ENCODE measurements around the gene AQP1.

Gene AQP1

DNA sequence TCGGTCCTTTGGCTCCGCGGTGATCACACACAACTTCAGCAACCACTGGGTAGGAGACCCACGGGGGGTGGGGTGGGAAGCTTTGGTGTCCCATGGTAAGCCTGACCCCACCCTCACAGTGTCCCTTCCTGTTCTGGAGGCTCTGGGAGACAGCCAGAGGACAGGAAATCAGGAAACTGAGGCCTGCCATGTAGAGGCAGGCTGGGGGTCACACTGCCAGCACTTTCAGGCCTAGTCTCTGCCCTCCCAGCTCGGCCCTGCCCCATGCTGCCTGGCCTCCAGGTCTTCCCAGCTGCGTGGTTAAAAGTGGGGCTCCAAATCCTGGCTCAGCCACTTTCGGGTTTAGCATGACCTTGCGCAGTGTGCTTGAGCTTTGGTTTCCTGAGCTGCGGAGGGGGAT is 10.9 kb downstream of the AQP1 start:
- DNase-seq: no peak

DNA sequence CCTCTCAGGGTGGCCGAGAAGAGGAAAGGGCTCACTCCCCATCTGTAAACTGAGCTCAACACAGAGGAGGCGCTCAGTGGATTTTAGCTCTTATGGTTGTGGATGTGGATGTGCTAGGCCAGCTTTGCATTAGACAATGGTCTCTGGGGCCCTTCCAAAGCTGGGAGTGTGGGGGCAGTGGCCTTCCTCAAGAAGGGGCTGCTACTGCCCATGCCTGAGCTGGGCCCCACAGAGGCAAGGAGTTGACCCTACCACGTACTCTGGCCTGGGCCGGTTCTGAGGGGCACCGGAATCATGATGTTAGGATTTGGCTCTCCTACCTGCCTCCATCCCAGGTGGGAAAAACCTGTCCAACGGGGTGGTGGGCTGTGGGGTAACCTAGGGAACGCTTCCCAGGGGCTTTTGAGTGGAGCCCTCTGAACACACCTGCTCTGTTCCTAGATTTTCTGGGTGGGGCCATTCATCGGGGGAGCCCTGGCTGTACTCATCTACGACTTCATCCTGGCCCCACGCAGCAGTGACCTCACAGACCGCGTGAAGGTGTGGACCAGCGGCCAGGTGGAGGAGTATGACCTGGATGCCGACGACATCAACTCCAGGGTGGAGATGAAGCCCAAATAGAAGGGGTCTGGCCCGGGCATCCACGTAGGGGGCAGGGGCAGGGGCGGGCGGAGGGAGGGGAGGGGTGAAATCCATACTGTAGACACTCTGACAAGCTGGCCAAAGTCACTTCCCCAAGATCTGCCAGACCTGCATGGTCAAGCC is 11.5 kb downstream of the AQP1 start:
- peak in 1 of 2 experiments; percentile 1 for DNase-seq

DNA sequence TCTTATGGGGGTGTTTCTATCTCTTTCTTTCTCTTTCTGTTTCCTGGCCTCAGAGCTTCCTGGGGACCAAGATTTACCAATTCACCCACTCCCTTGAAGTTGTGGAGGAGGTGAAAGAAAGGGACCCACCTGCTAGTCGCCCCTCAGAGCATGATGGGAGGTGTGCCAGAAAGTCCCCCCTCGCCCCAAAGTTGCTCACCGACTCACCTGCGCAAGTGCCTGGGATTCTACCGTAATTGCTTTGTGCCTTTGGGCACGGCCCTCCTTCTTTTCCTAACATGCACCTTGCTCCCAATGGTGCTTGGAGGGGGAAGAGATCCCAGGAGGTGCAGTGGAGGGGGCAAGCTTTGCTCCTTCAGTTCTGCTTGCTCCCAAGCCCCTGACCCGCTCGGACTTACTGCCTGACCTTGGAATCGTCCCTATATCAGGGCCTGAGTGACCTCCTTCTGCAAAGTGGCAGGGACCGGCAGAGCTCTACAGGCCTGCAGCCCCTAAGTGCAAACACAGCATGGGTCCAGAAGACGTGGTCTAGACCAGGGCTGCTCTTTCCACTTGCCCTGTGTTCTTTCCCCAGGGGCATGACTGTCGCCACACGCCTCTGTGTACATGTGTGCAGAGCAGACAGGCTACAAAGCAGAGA is 12.2 kb downstream of the AQP1 start:
- DNase-seq: peak in 1 of 2 experiments; percentile 1

DNA sequence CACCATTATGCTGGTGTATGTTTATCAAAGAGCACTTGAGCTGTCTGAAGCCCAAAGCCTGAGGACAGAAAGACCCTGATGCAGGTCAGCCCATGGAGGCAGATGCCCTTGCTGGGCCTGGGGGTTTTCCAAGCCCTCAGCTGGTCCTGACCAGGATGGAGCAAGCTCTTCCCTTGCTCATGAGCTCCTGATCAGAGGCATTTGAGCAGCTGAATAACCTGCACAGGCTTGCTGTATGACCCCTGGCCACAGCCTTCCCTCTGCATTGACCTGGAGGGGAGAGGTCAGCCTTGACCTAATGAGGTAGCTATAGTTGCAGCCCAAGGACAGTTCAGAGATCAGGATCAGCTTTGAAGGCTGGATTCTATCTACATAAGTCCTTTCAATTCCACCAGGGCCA is 13.0 kb downstream of the AQP1 start:
- DNase-seq: no peak

DNA sequence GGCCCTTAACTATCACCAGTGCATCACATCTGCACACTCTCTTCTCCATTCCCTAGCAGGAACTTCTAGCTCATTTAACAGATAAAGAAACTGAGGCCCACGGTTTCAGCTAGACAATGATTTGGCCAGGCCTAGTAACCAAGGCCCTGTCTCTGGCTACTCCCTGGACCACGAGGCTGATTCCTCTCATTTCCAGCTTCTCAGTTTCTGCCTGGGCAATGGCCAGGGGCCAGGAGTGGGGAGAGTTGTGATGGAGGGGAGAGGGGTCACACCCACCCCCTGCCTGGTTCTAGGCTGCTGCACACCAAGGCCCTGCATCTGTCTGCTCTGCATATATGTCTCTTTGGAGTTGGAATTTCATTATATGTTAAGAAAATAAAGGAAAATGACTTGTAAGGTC is 13.5 kb downstream of the AQP1 start:
- DNase-seq: no peak

DNA sequence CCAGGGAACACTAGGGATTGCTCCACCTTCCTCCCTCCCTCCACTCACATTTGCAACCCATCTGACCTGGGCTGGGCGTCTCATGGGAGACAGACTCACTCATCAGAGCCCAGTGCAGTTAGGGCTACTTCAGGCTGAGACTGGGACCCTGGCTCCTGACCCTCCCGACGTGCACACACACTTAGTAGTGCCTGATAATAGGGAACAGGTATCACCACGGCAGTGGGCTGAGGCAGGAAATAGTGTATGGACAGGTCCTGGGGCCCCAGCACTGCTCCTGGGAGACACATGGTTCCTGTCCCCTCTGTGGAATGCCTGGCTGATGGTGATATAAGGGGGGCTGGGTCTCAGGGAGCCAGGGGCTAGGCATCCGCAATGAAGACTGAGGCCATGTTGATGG is 14.3 kb downstream of the AQP1 start:
- DNase-seq: no peak

DNA sequence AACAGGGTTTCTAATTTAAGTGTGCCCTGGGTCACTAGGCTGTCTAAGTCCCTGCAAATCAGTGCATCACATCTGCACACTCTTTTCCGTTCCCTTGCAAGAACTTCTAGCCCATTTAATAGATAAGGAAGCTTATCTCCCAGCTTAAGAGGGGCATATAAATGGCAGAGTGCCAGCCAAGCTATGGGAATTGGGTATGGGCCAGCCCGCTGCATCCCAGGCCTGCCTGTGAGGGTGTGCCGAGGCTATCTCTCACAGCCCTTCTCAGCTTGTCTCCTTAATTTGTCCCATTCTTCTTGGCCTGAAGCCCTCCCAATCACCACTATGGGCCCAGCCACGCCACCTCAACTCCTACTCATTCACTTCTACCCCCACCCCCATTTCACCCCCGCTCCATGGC is 14.7 kb downstream of the AQP1 start:
- DNase-seq: no peak

DNA sequence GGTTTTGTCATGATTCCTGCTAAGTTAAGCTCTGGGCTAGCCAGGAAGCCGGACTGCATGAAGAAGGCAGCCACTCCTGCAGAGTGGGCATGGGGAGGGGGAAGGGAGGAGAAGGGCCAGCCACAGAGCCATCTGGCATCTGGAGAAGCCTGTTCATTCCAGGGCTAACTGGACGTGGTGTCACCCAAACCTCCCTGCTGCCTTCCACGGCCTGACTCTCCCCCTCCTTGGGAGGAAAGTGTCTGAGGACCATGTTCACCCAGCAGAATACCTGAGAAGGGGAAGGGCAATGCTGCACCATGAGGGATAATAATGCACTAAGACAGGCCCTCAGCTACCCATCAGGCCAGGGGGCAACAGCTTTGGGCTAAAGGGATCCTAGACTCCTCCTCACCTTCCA is 15.4 kb downstream of the AQP1 start:
- DNase-seq: no peak

DNA sequence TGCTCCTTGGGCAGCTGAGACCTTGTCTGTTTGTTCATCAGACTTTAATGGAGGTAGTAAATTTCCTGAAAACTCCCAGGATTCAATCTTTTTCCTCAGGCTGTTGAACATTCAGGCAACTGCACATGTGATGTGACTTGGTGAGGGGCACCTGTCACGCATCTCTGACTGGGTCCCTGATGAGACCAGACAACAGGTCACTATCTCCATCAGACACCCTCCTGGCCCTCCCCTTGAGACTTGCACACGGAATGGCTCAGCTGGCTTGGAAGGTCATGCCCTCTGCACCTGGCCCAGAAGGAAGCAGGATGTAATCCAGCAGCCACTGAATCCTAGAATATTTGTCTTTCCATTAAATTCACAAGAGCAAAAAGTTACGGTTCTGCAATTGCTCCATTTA is 15.9 kb downstream of the AQP1 start:
- no peak for DNase-seq

DNA sequence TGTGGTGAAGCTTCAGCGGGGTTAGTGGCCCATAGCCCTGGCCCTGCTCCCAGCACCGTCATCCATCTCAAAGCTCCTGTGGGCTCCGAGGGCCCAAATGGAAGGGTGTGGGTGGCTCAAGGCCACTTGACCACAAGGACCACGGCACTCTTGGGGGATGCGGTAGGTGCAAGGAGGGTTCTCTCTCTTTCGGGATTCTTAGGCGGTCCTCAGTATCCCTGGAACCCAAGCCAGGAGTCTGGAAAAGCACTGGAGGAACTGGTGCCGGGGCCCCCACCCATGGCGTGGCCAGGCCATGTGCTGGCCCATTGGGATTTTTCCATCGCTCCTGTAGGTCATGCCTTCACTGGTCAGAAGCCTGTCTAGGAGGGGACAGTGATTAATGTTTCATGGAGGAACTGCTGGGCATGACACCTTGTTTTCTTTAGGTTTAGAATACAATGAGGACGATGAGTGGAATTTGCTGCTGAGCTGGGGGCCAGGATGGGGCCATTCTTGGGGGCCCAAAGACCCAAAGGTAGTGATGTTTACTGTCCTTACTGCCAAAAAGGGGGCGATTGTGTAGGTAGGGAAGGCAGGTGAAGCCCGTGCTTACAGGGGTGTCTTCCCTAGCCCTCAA is 16.7 kb downstream of the AQP1 start:
- DNase-seq: no peak

DNA sequence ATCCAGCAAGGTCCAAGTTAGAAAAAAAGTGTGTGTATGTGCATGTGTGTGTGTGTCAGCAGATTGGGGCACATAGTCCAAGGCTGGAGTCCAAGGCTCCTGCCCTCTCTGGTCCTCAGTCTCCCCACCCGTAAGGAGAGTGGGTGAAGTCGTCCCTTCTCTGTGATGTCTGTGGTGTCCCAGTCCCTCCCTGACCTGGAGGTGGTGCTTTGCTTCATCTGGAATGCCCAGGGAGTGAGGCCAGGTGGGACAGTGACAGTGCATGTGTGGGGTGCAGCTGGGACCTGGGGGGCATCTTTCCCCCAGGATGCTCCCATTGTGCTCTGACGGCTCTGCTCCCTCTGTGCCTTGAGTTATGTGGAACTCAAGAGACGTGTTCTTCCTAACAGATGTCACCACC is 18.0 kb downstream of the AQP1 start:
- DNase-seq: no peak

DNA sequence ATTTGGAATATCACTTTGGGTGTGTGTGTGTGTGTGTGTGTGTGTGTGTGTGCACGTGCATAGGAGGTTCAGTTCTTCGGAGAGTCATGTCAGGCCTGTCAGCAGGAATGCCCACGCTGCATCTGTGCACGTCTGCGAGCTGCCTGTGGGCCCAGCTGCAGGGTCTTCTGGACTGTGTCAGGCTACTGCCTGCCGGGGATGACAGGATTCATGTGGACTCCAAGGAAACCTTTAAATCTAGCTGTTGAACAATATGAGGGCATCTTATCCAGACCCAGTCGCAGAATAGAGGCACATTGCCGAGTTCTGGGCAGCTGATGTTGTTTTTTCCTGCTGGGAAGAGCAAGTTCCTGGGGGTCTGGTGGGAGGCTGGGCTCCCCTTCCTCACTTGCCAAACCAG is 19.0 kb downstream of the AQP1 start:
- DNase-seq: no peak

DNA sequence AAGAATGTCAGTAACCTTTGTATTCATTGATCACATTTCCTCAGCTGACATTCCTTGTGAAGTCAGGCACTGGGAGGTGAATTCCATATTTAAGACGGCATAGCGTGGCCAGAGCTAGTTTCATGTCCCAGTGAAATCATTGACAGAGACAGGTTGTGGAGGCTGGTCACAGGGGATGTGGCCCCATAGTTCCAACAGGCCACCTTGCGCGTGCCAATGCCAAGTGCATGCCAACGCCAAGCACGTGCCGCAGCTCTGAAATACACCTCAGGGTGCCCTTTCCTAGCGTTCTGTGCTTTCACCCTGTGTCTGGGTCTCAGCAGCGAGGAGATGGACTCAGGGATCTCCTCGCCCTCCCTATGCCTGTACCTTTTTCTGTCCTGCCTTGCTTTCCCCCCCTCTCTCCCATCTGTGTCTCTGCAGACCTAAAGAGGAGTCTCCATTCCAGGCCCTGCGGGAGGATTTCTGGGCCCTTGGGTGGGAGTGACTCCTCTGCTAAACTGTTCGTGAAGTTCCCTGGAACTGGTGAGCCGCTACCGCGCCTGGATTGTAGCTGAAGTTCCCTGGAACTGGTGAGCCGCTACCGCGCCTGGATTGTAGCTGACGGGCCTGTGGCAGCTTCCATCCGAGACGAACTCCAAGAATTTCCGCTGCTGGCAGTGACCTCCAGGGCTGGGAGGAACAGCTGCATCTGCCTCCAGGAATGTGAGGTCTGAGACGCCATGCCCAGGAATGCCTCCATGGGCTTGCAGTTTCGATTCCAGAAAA is 19.7 kb downstream of the AQP1 start:
- no peak for DNase-seq

DNA sequence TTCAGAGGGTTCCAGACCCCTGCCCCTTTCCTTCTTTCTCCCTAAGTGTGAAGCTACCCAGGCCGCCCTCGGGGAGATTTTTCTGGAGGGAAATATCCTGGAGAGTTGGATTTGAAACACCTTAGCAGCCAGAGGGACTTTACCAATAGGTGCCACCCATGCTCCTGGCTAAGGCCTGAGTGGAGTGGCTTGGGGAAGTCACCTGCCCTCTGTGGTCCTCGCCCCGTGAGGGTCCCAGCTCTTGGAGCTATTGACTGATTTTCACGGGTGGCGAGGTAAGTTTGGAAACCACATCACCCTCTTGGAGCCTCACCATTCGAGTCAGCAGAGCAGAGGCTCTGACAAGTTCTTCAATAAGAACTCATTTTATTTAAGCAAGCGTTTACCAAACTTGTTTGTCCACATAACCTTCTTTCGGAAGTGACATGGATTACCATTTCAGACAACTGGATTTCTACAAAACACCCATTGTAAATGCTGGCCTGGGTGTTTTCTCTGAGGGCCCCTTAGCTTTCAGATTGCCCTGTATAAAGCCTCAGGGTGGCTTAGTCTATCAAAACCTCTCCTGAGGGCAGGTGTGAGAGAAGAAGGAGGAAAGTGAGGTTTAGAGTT is 20.4 kb downstream of the AQP1 start:
- DNase-seq: no peak

DNA sequence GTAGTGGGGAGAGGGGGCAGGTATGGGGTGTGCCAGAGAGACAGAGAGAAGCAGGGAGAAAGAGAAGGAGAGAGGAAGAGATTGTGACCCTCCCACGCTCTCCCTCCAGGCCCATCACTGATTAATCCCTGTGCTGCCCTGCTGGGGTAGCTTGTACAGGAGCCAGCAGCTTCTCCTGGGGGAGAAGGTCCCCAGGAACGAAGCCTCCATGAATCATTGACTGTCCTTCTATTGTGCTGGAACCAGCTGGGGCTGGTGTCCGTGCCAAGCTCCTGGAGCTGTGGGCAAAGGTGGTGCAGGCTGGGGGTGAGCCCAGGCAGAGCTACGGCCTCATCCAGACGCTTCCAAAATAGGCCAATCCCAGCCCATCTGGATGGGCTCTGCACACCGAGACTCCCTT is 20.9 kb downstream of the AQP1 start:
- DNase-seq: no peak

DNA sequence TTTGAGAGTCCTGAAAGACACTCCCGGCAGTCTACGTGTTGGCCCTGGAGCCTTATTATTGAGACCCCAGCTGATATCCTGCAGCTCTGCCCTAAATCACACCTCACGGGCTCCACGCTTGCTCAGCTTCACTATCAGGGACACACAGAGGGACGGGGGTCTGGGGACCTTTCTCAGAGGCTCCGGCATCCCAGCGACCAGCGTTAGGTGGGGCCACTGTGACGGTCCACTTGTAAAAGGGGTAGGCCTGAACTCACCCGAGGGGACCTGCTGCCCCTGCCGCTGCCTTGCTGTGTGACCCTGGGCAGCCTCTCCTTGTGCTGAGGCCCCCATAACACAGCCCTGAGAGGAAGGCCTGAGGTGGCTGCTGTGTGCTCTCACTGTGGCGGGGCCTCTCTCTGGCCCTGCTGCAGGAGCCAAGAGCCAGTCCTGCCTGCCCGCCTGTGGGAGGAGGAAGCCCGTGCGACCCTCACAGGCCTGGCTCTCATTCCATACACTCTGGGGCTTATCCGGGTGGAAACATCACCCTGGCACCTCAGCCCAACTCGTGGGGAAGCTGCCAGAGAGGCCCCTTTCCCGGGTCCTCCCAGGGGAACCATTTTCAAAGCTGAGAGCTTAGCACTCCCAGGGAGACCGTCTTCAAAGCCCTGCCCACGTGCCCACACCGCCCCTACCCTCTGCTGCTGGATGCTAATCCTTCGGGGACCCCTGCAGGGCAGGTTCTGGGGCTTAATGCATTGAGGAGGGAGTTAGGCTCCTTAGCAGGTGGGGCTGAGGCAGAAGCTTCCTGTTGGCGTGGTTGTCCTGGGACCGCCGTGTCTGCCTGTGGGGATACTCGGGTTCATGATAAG is 21.7 kb downstream of the AQP1 start:
- no peak for DNase-seq

DNA sequence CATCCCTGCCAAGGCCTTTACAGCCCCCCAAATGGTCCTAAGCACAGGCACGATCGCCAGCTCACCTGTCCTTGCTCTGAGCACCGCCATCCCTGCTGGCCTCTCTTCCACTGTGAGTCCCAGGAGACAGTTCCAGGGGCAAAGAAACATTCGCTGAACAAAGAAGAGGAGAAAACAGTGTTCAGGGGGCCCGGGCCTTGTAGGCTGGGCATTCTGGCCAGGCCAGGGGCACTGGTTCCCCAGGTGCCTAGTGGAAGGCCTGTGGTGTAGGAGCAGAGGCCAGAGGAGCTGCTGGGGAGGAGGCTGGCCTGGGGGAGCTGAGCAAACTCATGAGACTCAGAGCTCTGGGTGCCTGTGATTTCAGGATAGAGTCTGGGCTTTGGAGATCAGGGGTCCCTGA is 22.6 kb downstream of the AQP1 start:
- no peak for DNase-seq

DNA sequence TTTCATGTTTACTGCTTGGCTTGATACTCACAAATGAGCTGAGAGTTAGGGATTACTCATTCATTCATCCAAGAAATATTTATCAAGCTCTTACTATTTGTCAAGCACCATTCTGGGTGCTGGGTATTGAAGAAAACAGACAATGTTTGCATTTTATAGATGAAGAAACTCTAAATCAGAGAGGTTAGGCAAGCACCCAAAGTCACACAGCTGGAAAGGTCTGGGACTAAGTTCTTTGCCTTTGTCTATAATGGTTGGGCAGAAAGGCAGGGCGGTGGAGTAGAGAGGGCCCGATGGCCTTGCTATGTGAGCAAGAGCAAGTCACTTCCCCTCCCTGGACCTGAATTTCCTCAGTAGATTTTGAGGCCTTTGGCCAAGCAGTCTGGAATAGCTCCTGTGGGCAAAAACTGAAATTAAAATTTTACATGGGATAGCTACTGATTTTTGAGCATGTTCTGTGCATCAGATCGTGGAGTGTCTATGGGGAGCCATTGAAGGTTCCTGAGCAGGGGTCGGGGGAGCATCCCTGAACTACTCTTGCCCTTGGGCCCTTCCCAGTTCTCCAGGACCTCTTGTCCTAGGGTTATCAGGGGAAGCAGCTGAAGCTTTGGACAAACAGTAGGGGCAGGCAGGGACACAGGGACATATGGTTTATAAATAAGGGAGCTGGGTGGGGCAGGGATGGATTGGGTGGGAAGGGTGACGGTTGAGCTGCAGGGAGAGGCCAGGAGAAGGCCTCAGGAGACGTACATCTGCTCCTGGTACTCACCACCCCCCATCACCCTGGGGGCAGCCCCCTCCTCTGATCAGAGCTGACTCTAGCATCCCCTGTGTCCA is 23.3 kb downstream of the AQP1 start:
- DNase-seq: no peak

DNA sequence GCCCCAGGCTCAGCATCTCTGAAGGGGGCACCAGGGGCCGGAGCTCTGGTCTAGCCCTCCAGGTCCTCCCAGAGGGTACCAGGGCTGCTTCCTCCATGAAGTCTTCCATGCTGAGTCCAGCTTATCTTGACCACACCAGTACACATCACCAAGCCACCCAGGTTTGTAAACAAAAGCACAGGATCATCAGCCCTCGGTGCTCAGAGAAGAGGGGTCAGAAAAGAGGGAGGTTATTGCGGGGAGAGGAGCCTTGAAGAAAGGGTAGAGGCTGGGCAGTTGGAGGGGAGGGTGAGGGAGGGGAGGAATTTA is 23.9 kb downstream of the AQP1 start:
- DNase-seq: no peak

DNA sequence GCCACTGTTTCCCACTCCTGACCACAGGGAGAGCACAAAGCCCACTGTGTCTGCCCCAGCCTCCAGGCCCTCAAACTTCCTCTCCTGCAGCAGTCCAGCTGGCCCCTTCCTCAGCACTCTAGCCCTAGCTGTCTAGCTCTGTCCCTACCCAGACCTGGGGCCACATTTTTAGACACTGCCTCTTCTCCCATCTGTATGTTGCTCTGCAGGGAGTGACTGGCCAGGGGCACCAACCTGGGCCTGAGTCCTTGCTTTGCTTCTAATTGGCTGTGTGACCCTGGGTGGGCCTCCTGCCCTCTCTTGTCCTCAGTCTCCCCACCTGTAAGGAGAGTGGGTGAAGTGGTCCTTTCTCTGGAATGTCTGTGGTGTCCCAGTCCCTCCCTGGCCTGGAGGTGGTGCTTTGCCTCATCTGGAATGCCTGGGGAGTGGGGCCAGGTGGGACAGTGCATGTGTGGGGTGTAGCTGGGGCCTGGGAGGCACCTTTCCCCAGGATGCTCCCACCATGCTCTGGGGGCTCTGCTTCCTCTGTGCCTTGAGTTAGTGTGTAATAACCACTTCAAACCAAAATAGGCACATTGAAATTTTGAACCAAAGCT is 25.1 kb downstream of the AQP1 start:
- no peak for DNase-seq

DNA sequence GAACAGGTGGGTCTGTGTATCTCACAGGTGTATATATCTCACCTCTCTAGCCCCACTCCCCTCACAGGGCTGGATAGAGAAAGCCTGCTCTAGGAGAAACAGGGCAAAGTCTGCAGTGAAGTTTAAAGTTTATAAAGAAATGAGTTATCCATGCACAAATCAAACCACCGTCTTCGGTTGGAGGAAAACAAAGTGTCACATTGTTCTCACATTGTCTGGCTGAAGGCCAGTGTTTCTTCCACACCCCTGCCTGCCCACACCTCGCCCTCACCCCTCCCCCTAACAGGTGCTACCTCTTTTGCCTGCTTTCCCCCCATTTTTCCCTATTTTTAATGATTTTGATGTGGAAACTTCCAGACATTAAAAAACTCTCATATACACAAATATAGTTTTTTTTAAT is 25.8 kb downstream of the AQP1 start:
- DNase-seq: no peak
